Endothelial cell of umbilical vein (primary cell): ENCODE measurements around the gene TMEM126A. TPM values are rescaled to one million over a fixed set of nuclear protein-coding genes. Genes with fewer than 3 reads are reported as not detected.

Source experiments
- BruUV-seq: library from RNA; stranded (reverse); fragments of 400-500 nt; replicated peaks from 2 replicates; lab custom pipeline; 2021; lab: Mats Ljungman, UMichigan
- CTCF ChIA-PET: fragments of 300-600, 350-600 bp; sonication (Branson Sonifier 250); formaldehyde crosslinking; loops from one replicate; lab custom pipeline; 2021; ENCODE audit warnings: antibody characterized with exemption, inconsistent platforms; lab: Charles Lee
- POLR2A ChIA-PET: fragments of 300-600, 350-600 bp; sonication (Branson Sonifier 250); formaldehyde crosslinking; loops from one replicate; lab custom pipeline; 2021; ENCODE audit warnings: antibody characterized with exemption, inconsistent platforms; lab: Charles Lee
- DNase-seq: peaks from one replicate; pipeline ENCODE4 v3.0.0-alpha.2; 2011; ENCODE audit warnings: low read depth, low spot score
- FAIRE-seq: peaks from 2 replicates; lab custom pipeline; 2011; peaks lifted over from hg19 to GRCh38; lab: Jason Lieb, UNC
- H2AFZ ChIP-seq: 2 replicates; pipeline ENCODE4 v1.6.0; 2012; ENCODE audit warnings: low read depth, low read length, control low read depth, inconsistent platforms
- H3K27ac ChIP-seq: 2 replicates; pipeline ENCODE4 v1.5.1; 2011; ENCODE audit warnings: low read depth, mild to moderate bottlenecking, control low read depth, low read length, moderate library complexity; ENCODE audit not compliant: insufficient read depth
- H3K27me3 ChIP-seq, 2 experiments: 2 replicates each; pipeline versions ENCODE4 v1.6.0 to v1.6.1; 2011; ENCODE audit warnings: low read length in 2 of 2, mixed read lengths in 1 of 2; ENCODE audit not compliant: control insufficient read depth in 2 of 2, insufficient read depth in 2 of 2
- H3K36me3 ChIP-seq, 2 experiments: 2 replicates in 1 of 2; 3 replicates in 1 of 2; pipeline ENCODE4 v1.5.1; 2011; ENCODE audit warnings: low read length in 2 of 2, mild to moderate bottlenecking in 1 of 2, moderate library complexity in 1 of 2; ENCODE audit not compliant: control insufficient read depth in 2 of 2, insufficient read depth in 2 of 2; ENCODE audit errors: extremely low read depth in 1 of 2
- H3K4me1 ChIP-seq: 3 replicates; pipeline ENCODE4 v1.5.1; 2011; ENCODE audit warnings: mild to moderate bottlenecking, low read length; ENCODE audit not compliant: control insufficient read depth, insufficient read depth; ENCODE audit errors: extremely low read depth
- H3K4me2 ChIP-seq: 2 replicates; pipeline ENCODE4 v1.6.1; 2011; ENCODE audit warnings: low read length, control low read depth, mixed read lengths; ENCODE audit not compliant: insufficient read depth
- H3K4me3 ChIP-seq, 3 experiments: fragments of 200-600 bp in 1 of 3; sonication (generic), shearing (Covaris generic) in 1 of 3; replicated peaks in 1 of 3; 2 replicates each; pipeline ENCODE4 v1.5.1; 2011 to 2016; ENCODE audit warnings: control low read depth in 3 of 3, low read length in 3 of 3, mild to moderate bottlenecking in 2 of 3, inconsistent platforms in 1 of 3, low read depth in 1 of 3, moderate library complexity in 1 of 3; ENCODE audit not compliant: insufficient read depth in 1 of 3
- H3K79me2 ChIP-seq: 2 replicates; pipeline ENCODE4 v1.6.0; 2012; ENCODE audit warnings: low read length, inconsistent platforms; ENCODE audit not compliant: control insufficient read depth, insufficient read depth
- H3K9ac ChIP-seq: replicated peaks from 2 replicates; pipeline ENCODE3; 2011; ENCODE audit warnings: low read length, control low read depth; ENCODE audit not compliant: insufficient read depth; ENCODE audit errors: extremely low read depth
- H3K9me1 ChIP-seq: replicated peaks from 3 replicates; pipeline ENCODE4 v1.6.0; 2011; ENCODE audit warnings: mild to moderate bottlenecking, low read length; ENCODE audit not compliant: control insufficient read depth, insufficient read depth; ENCODE audit errors: extremely low read depth
- H3K9me3 ChIP-seq: replicated peaks from 2 replicates; pipeline ENCODE4 v1.5.1; 2012; ENCODE audit warnings: low read length, inconsistent platforms; ENCODE audit not compliant: control insufficient read depth, insufficient read depth
- H4K20me1 ChIP-seq: replicated peaks from 2 replicates; pipeline ENCODE3; 2011; ENCODE audit warnings: mild to moderate bottlenecking, low read length; ENCODE audit not compliant: control insufficient read depth, insufficient read depth; ENCODE audit errors: extremely low read depth
- CTCF ChIP-seq, 2 donors: IDR thresholded peaks; 1 replicate in 1 of 2; 2 replicates in 1 of 2; pipeline ENCODE4 v1.5.1; 2011; ENCODE audit warnings: low read length in 2 of 2, mild to moderate bottlenecking in 2 of 2, moderate library complexity in 2 of 2, control low read depth in 1 of 2, inconsistent platforms in 1 of 2, low read depth in 1 of 2; ENCODE audit not compliant: insufficient read depth in 1 of 2; ENCODE audit errors: extremely low read depth in 1 of 2
- EZH2 ChIP-seq: IDR thresholded peaks from 2 replicates; pipeline ENCODE4 v1.6.1; 2012; ENCODE audit warnings: borderline replicate concordance, low read depth, mild to moderate bottlenecking, moderate library complexity, low read length, inconsistent platforms; ENCODE audit not compliant: severe bottlenecking
- FOS ChIP-seq: IDR thresholded peaks from 2 replicates; pipeline ENCODE4 v1.6.1; 2011; ENCODE audit warnings: mild to moderate bottlenecking, low read length, moderate library complexity, borderline replicate concordance; ENCODE audit not compliant: insufficient read depth
- GATA2 ChIP-seq: IDR thresholded peaks from 2 replicates; pipeline ENCODE4 v1.7.0; 2011; ENCODE audit warnings: low read depth, mild to moderate bottlenecking, moderate library complexity, mixed read lengths, low read length; ENCODE audit not compliant: insufficient read length, insufficient read depth
- JUN ChIP-seq: IDR thresholded peaks from 2 replicates; pipeline ENCODE4 v1.6.1; 2011; ENCODE audit warnings: borderline replicate concordance, low read depth; ENCODE audit not compliant: insufficient read length, insufficient read depth
- MAX ChIP-seq: IDR thresholded peaks from 2 replicates; pipeline ENCODE4 v1.6.1; 2011; ENCODE audit not compliant: insufficient read depth, insufficient read length
- MYC ChIP-seq: IDR thresholded peaks from one replicate; pipeline ENCODE4 v1.6.1; 2011; ENCODE audit warnings: mild to moderate bottlenecking, low read depth, low read length
- POLR2A ChIP-seq: IDR thresholded peaks from 2 replicates; pipeline ENCODE4 v1.6.1; 2012; ENCODE audit warnings: low read depth, mild to moderate bottlenecking, control low read depth, low read length
- POLR2AphosphoS5 ChIP-seq: IDR thresholded peaks from 2 replicates; pipeline ENCODE4 v1.6.1; 2012; ENCODE audit warnings: low read depth, mild to moderate bottlenecking, control low read depth, low read length, moderate library complexity; ENCODE audit not compliant: insufficient read depth
- dilution Hi-C: fragments of 300-500 bp; cut with MboI; formaldehyde crosslinking; loops from one replicate; pipeline ENCODE4 v1.15.0; 2019; ENCODE audit warnings: low sequenced_read_pairs; ENCODE audit not compliant: extremely low pct_ligation_motif_present
- intact Hi-C: fragments of 100-400 bp; cut with micrococcal nuclease; formaldehyde crosslinking; loops from one replicate; pipeline ENCODE4 v1.10.0; 2022
- polyA plus RNA-seq, 4 experiments: library from polyadenylated mRNA; depleted of rRNA in 3 of 4; stranded (reverse) in 3 of 4; unstranded in 1 of 4; fragments of >200 nt; gene quantifications; 2 replicates each; pipeline versions ENCODE4 v1.2.1 to v1.2.3, GENCODE V29; 2011 to 2012; ENCODE audit warnings: missing spikeins in 1 of 4
- total RNA-seq: library from RNA; stranded (reverse); gene quantifications from 2 replicates; pipeline ENCODE4 v1.2.3, GENCODE V29; 2021

Gene TMEM126A
- total and polyA plus RNA-seq, 2 donors (not counting 3 experiments of a cell fraction or from before 2014, with no cell fraction given): 35.3 to 45.8 TPM

- peaks cover 2 to 12% of the 10 kb centered on the region in 2 experiments for H3K27me3 ChIP-seq
- H3K79me2 ChIP-seq: no peaks in the 10 kb centered on the region
- no TSS peak for BruUV-seq
- no peaks in the 10 kb centered on the region for H3K36me3 ChIP-seq
- FAIRE-seq (no peak), DNase-seq (no peak)
- intact Hi-C loops (no loop called here), dilution Hi-C loops (no loop called here)
- no peak overlapping the region for H3K27ac ChIP-seq
- H3K9ac ChIP-seq: no peak overlapping the region
- no peaks in the 10 kb centered on the region for H3K9me3 ChIP-seq
- H3K4me2 ChIP-seq: no peak overlapping the region
- no peaks in the 10 kb centered on the region for H3K9me1 ChIP-seq
- H3K4me1 ChIP-seq: peaks cover 4% of the 10 kb centered on the region
- CTCF ChIA-PET: interaction anchor here (0.7 to 2.2 kb wide), 6 partner anchors 8 to 122 kb away, joined by 3 to 12 read pairs (median 3); no protein-coding TSS in a partner anchor
- H4K20me1 ChIP-seq: no peaks in the 10 kb centered on the region
- TF ChIP-seq EZH2 (no peak), GATA2 (no peak), MYC (no peak), POLR2AphosphoS5 (no peak), FOS (no peak), JUN (no peak), MAX (no peak), POLR2A (no peak), CTCF (IDR thresholded peaks at IDR 0.05; ENCODE audit: extremely low read depth in 1 of 2, insufficient read depth in 1 of 2, low read depth in 1 of 2, low read length in 2 of 2) (no peak)
- H3K4me3 ChIP-seq: no peak overlapping the region
- H2AFZ ChIP-seq: no peak overlapping the region
- POLR2A ChIA-PET: no interaction called here
These were observed 37.5 kb downstream of the TMEM126A start for GRCh38 chr11:85685125-85685819.
